GM20000 (cell line): ENCODE data around the gene CLTB.

Experiments used
- DNase-seq: peaks from one replicate; pipeline ENCODE4 v3.0.0; 2012; ENCODE audit warnings: low spot score
- TF ChIP-seq, protein P1 (sequence below): IDR thresholded peaks from 2 replicates; pipeline ENCODE4 v1.5.1; 2012; ENCODE audit warnings: mild to moderate bottlenecking, control low read depth; ENCODE audit errors: extremely low read depth, missing control alignments

The CLTB gene

GRCh38 chr5:176364765-176365350 lies 51.5 kb downstream of the CLTB start:
- DNase-seq: no peak
- TF ChIP-seq, protein P1, sequence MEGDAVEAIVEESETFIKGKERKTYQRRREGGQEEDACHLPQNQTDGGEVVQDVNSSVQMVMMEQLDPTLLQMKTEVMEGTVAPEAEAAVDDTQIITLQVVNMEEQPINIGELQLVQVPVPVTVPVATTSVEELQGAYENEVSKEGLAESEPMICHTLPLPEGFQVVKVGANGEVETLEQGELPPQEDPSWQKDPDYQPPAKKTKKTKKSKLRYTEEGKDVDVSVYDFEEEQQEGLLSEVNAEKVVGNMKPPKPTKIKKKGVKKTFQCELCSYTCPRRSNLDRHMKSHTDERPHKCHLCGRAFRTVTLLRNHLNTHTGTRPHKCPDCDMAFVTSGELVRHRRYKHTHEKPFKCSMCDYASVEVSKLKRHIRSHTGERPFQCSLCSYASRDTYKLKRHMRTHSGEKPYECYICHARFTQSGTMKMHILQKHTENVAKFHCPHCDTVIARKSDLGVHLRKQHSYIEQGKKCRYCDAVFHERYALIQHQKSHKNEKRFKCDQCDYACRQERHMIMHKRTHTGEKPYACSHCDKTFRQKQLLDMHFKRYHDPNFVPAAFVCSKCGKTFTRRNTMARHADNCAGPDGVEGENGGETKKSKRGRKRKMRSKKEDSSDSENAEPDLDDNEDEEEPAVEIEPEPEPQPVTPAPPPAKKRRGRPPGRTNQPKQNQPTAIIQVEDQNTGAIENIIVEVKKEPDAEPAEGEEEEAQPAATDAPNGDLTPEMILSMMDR: no peak

- no peak for DNase-seq
- TF ChIP-seq, protein P1: no peak
Measured at GRCh38 chr5:176362233-176362490, 54.2 kb downstream of the CLTB start.

DNA sequence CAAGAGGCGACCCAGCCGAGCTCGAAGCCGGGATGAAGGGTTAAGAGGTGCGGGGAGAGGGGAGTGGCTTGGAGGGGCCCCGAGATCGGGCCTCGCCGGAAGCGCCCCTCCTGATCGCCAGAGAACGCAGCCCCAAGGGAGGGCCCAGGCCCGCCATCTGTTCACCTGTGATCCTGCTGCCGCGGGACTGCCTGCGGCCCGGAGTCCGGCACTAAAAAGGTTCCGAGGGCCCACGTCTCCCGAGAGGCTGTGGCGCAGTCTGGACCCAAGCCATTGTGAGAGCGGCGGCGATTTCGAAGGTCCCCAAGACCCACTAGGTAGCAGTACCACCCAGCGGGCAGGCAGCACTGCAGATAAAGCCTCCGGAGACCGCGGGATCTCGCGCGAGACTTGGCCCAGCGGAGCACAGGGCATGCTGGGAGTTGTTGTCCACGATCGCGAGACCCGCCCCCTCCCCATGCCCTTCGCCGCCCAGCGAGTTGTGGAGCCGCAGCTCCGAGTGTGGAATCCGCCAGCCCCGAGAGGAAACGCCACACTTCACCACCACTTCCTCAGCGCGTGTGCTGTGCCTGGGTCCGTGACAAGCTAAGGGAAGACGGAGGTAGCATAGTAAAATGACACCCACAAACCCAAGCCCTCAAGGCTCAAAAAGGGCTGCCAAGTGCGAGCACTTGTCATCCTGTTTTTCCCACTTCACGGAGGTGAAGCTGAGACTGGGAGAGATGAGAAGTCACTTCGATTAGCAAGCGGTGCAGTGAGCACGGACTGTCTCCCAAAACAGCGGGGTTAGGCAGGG lies 54.7 kb downstream of the CLTB start, which contains the start of gene KIAA1191:
Gene KIAA1191, minus strand, starts transcription at position 328 of the 796 bp plus-strand sequence. CDS start 2,256 bp downstream, outside the sequence.
- TF ChIP-seq, protein P1: peak; percentile 24
- peak; percentile 91 for DNase-seq

DNA sequence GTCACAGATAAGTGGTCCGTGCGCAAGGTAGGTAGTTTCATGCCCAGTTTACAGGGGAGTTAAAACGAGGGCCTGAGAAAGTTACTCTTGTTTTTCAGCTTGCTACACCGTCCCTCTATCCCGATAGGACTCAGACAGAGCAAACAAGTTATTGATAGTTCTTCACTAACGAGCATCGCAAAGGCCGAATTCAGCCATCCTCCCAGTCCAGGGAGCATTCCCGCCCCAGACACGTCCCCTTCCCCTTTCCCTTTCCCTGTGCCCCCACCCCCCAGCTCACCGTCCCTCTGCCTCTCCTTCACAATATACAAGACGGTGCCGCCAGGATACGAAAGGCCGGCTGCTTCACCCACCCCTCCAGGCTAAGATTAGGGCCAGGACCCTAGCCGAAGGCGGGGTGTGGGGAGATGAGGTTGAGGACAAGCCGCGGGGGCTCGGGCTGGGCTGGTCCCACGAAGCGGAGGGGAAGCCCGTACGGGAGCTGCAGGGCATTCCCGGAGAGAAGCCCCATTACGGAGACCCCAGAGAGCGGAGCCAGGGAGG lies 55.4 kb downstream of the CLTB start:
- TF ChIP-seq, protein P1: no peak
- DNase-seq: no peak

- TF ChIP-seq, protein P1: no peak
- no peak for DNase-seq
Measured at GRCh38 chr5:176359658-176360057, 56.7 kb downstream of the CLTB start.

DNA sequence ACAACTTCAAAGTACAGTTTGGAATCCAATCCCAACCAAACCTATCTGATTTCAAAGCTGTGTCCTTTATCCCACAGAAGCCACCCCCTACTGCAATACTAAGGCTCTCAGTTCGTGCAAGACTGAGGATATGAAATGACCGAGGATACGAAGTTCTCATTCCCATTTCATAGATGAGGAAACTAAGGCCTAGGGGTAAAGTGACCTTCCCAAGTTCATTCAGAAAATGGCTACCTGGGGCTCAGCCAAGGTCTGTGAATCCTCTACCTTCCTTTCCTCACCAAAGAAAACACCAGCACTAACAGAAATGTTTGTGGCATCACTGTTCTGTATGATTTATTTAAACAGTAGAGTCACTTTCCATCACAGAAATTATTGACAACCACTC lies 60.2 kb downstream of the CLTB start:
- TF ChIP-seq, protein P1: no peak
- DNase-seq: no peak

GRCh38 chr5:176355400-176356178 lies 60.8 kb downstream of the CLTB start:
- TF ChIP-seq, protein P1: no peak
- no peak for DNase-seq
